Measurements from ENCODE around the gene UPF3B. TPM values are rescaled to one million over a fixed set of nuclear protein-coding genes. Genes with fewer than 3 reads are reported as not detected.
"Not testable (repeated sequence)": the region's sequence is repeated elsewhere in the genome, so short reads cannot be mapped to it uniquely, and the experiment has no call there.

Gene UPF3B
- 7.0 TPM for total RNA-seq

GRCh38 chrX:119852382-119853353, at the start of gene UPF3B:
Gene UPF3B, minus strand, starts transcription at chrX:119852963. Its CDS starts 35 bp downstream, at chrX:119852928.
- DNase-seq (ENCODE audit: low spot score): peak; percentile 96

GRCh38 chrX:119900976-119901375, 48.2 kb upstream of the UPF3B start:
- DNase-seq (ENCODE audit: low spot score): no peak

- DNase-seq (ENCODE audit: low spot score): no peak
Measured at GRCh38 chrX:119899125-119899524, 46.4 kb upstream of the UPF3B start.

GRCh38 chrX:119895843-119896326, 43.1 kb upstream of the UPF3B start, which contains the start of gene AKAP14:
Gene AKAP14, plus strand, starts transcription at chrX:119895893. Its CDS starts 7,331 bp downstream, at chrX:119903224.
- DNase-seq (ENCODE audit: low spot score): no peak

- not testable (repeated sequence) for DNase-seq (ENCODE audit: low spot score)
Measured at GRCh38 chrX:119891961-119892692, 39.4 kb upstream of the UPF3B start.

- DNase-seq (ENCODE audit: low spot score): not testable (repeated sequence)
Measured at GRCh38 chrX:119890626-119891025, 37.9 kb upstream of the UPF3B start.

GRCh38 chrX:119887721-119888425, 35.1 kb upstream of the UPF3B start:
- no peak for DNase-seq (ENCODE audit: low spot score)

- DNase-seq (ENCODE audit: low spot score): no peak
Measured at GRCh38 chrX:119885554-119886428, 33.0 kb upstream of the UPF3B start.

GRCh38 chrX:119880552-119881437, 28.0 kb upstream of the UPF3B start:
- DNase-seq (ENCODE audit: low spot score): peak; percentile 45

GRCh38 chrX:119880076-119880475, 27.3 kb upstream of the UPF3B start:
- no peak for DNase-seq (ENCODE audit: low spot score)

GRCh38 chrX:119878740-119879139, 26.0 kb upstream of the UPF3B start:
- no peak for DNase-seq (ENCODE audit: low spot score)

- peak; percentile 88 for DNase-seq (ENCODE audit: low spot score)
Measured at GRCh38 chrX:119871599-119872395, 19.0 kb upstream of the UPF3B start, which contains the start of the genes NDUFA1 and RNF113A. Gene NDUFA1, plus strand, starts transcription at chrX:119871832. Its CDS starts 80 bp downstream, at chrX:119871912. Gene RNF113A, minus strand, starts transcription at chrX:119871733. Its CDS starts 120 bp downstream, at chrX:119871613.

GRCh38 chrX:119871245-119871598, 18.5 kb upstream of the UPF3B start:
- no peak for DNase-seq (ENCODE audit: low spot score)

GRCh38 chrX:119870626-119871131, 17.9 kb upstream of the UPF3B start:
- DNase-seq (ENCODE audit: low spot score): no peak

GRCh38 chrX:119853444-119853843, 681 bp upstream of the UPF3B start:
- no peak for DNase-seq (ENCODE audit: low spot score)

- no peak for DNase-seq (ENCODE audit: low spot score)
Measured at GRCh38 chrX:119833905-119834304, 18.9 kb downstream of the UPF3B start.

GRCh38 chrX:119828446-119828845, 24.3 kb downstream of the UPF3B start:
- DNase-seq (ENCODE audit: low spot score): no peak

GRCh38 chrX:119826399-119826959, 26.3 kb downstream of the UPF3B start:
- no peak for DNase-seq (ENCODE audit: low spot score)
